ENCODE results near the gene ATG13.
"Not testable (repeated sequence)": the region's sequence is repeated elsewhere in the genome, so short reads cannot be mapped to it uniquely, and the experiment has no call there.

Gene ATG13

GRCh38 chr11:46642627-46643335, 25.4 kb downstream of the ATG13 start:
- no peak for DNase-seq (ENCODE audit: extremely low read depth in 1 of 2, low read depth in 1 of 2)

GRCh38 chr11:46643531-46643930, 26.2 kb downstream of the ATG13 start:
- DNase-seq (ENCODE audit: extremely low read depth in 1 of 2, low read depth in 1 of 2), result no peak

GRCh38 chr11:46643986-46644385, 26.6 kb downstream of the ATG13 start:
- DNase-seq (ENCODE audit: extremely low read depth in 1 of 2, low read depth in 1 of 2), result no peak

- no peak for DNase-seq (ENCODE audit: extremely low read depth in 1 of 2, low read depth in 1 of 2)
These were observed 31.9 kb downstream of the ATG13 start for GRCh38 chr11:46649180-46649738.

- DNase-seq (ENCODE audit: extremely low read depth in 1 of 2, low read depth in 1 of 2), result no peak
These were observed 38.3 kb downstream of the ATG13 start for GRCh38 chr11:46655631-46656030.

- DNase-seq (ENCODE audit: extremely low read depth in 1 of 2, low read depth in 1 of 2), result no peak
These were observed 39.8 kb downstream of the ATG13 start for GRCh38 chr11:46657186-46657585.

- DNase-seq (ENCODE audit: extremely low read depth in 1 of 2, low read depth in 1 of 2), result no peak
These were observed 40.9 kb downstream of the ATG13 start for GRCh38 chr11:46658259-46658658.

- DNase-seq (ENCODE audit: extremely low read depth in 1 of 2, low read depth in 1 of 2), result no peak
These were observed 42.6 kb downstream of the ATG13 start for GRCh38 chr11:46659908-46660307.

- no peak for DNase-seq (ENCODE audit: extremely low read depth in 1 of 2, low read depth in 1 of 2)
These were observed 44.5 kb downstream of the ATG13 start for GRCh38 chr11:46661836-46662235.

GRCh38 chr11:46662366-46662765, 45.0 kb downstream of the ATG13 start:
- DNase-seq (ENCODE audit: extremely low read depth in 1 of 2, low read depth in 1 of 2), result no peak

GRCh38 chr11:46663277-46663940, 46.1 kb downstream of the ATG13 start:
- DNase-seq (ENCODE audit: extremely low read depth in 1 of 2, low read depth in 1 of 2), result no peak

GRCh38 chr11:46664612-46665011, 47.3 kb downstream of the ATG13 start:
- no peak for DNase-seq (ENCODE audit: extremely low read depth in 1 of 2, low read depth in 1 of 2)

GRCh38 chr11:46665356-46665755, 48.0 kb downstream of the ATG13 start:
- no peak for DNase-seq (ENCODE audit: extremely low read depth in 1 of 2, low read depth in 1 of 2)

- no peak for DNase-seq (ENCODE audit: extremely low read depth in 1 of 2, low read depth in 1 of 2)
These were observed 49.2 kb downstream of the ATG13 start for GRCh38 chr11:46666516-46666915.

- no peak for DNase-seq (ENCODE audit: extremely low read depth in 1 of 2, low read depth in 1 of 2)
These were observed 49.7 kb downstream of the ATG13 start for GRCh38 chr11:46667043-46667481.

GRCh38 chr11:46668480-46669085, 51.2 kb downstream of the ATG13 start:
- DNase-seq (ENCODE audit: extremely low read depth in 1 of 2, low read depth in 1 of 2), result no peak

GRCh38 chr11:46669711-46670139, 52.4 kb downstream of the ATG13 start:
- DNase-seq (ENCODE audit: extremely low read depth in 1 of 2, low read depth in 1 of 2), result no peak

GRCh38 chr11:46670521-46670920, 53.2 kb downstream of the ATG13 start:
- not testable (repeated sequence) for DNase-seq (ENCODE audit: extremely low read depth in 1 of 2, low read depth in 1 of 2)

GRCh38 chr11:46671958-46672315, 54.6 kb downstream of the ATG13 start:
- no peak for DNase-seq (ENCODE audit: extremely low read depth in 1 of 2, low read depth in 1 of 2)

GRCh38 chr11:46672381-46672839, 55.1 kb downstream of the ATG13 start:
- no peak for DNase-seq (ENCODE audit: extremely low read depth in 1 of 2, low read depth in 1 of 2)

- DNase-seq (ENCODE audit: extremely low read depth in 1 of 2, low read depth in 1 of 2), result no peak
These were observed 56.5 kb downstream of the ATG13 start for GRCh38 chr11:46673713-46674462.

Measured in stimulated activated CD8-positive, alpha-beta memory T cell treated with anti-CD3 and anti-CD28 coated beads, Interleukin-7, amount 100 ng/mL, for 48 hours (primary cell).